Erythroblast (primary cell): ENCODE results near the gene TPRX1.
"Not testable (repeated sequence)": the region's sequence is repeated elsewhere in the genome, so short reads cannot be mapped to it uniquely, and the experiment has no call there.

Source experiments
- GATA1 ChIP-seq: IDR thresholded peaks from 2 replicates; pipeline ENCODE4 v1.6.1; 2011; ENCODE audit warnings: low read depth, mild to moderate bottlenecking, control low read depth, low read length, moderate library complexity
- POLR2A ChIP-seq: IDR thresholded peaks from 2 replicates; pipeline ENCODE4 v1.6.1; 2011; ENCODE audit warnings: mild to moderate bottlenecking, low read length

DNA sequence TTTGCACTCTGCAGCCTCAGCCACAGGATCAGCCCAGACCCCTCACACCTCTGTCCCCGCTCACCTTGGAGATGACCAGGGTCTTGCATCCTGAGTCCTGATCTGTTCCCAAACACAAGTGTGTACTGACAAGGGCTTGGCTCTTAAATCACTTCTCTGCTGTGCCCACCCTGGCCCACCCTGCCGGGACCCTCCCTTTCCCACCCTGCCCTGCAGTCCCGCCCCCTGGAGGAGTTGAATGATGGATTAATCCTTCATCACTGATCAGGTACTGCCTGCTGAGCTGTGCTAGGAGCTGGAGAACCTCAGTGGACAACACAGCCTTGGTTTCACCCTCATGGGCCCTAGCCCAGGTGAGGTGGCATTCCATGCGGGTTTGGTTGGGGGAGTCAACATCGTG is at the start of gene TPRX1:
- TF ChIP-seq POLR2A, GATA1: not testable (repeated sequence)
